SHP77 (cell line): ENCODE data around the gene WASHC2C.
"Not testable (repeated sequence)": the region's sequence is repeated elsewhere in the genome, so short reads cannot be mapped to it uniquely, and the experiment has no call there.

Experiments used
- DNase-seq, 2 experiments: peaks; one replicate each; lab custom pipeline; 2025; lab: John Stamatoyannopoulos, UW

WASHC2C gene

DNA sequence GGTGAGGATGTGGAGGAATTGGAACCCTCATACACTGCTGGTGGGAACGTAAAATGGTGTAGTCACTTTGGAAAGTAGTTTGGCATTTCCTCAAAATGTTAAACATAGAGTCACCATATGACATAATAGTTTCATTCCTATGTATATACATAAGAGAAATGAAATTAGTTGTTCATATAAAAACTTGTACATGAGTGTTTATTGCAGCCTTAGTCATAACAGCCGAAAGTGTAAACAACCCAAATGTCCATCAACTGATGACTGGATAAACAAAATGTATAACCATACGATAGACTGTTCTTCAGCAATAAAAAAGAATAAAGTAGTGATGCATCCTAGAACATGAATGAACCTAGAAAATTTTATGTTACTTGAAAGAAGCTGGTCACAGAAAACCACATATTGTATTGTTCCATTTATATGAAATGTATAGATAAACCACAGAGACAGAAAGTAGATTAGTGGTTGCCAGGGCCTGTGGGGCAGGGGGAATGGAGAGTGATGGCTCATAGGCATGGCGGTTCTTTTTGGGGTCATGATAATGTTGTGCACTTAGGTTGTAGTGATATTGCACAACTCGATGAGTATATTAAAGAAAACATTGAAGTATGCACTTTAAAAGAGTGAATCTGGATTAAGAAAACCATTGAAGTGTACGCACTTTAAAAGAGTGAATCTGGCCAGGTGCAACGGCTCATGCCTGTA lies 44.8 kb downstream of the WASHC2C start:
- DNase-seq, result not testable (repeated sequence)

DNA sequence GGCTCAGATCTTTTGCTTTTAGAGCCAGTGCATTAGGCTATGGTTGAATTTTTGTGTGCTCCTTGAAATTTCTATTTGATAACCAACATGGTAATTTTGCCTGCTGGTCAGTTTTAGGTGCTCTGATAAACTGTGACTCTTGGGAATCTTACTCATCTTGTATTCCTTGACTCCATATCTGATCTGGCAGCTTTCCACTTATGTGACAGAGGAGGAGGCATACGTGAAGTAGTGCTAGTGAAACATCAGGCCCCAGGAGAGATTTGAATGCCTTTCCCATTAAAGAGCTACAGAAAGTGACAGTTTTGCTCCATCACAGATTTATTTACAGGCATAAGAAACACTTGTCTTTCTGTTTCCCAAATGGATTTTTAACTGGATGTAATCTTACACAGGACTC lies 59.2 kb downstream of the WASHC2C start:
- DNase-seq, result not testable (repeated sequence)

- DNase-seq, result not testable (repeated sequence)
Observed at GRCh38 chr10:45787212-45787741, 60.2 kb downstream of the WASHC2C start.

DNA sequence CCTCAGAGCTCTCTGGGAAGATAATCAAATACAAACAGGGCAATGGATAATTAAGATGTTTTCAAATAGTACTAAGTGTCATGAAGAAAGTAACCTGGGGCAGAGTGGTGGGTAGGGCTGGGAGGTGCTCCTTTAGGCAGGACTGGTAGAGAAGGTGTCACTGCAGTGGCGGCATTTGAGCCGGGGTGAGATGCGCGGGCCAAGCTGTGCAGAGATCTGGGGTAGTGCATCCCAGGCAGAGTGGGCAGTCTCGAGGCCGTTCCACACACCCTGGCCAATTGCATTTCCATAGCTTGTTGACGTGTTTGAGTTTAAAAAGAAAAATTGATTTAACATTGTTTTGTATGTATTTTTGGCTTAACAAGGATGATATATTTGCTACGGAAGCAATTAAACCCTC lies 62.9 kb downstream of the WASHC2C start:
- not testable (repeated sequence) for DNase-seq

- DNase-seq, result not testable (repeated sequence)
Observed at GRCh38 chr10:45790694-45791426, 63.8 kb downstream of the WASHC2C start.

GRCh38 chr10:45794761-45795160 lies 67.7 kb downstream of the WASHC2C start:
- not testable (repeated sequence) for DNase-seq

DNA sequence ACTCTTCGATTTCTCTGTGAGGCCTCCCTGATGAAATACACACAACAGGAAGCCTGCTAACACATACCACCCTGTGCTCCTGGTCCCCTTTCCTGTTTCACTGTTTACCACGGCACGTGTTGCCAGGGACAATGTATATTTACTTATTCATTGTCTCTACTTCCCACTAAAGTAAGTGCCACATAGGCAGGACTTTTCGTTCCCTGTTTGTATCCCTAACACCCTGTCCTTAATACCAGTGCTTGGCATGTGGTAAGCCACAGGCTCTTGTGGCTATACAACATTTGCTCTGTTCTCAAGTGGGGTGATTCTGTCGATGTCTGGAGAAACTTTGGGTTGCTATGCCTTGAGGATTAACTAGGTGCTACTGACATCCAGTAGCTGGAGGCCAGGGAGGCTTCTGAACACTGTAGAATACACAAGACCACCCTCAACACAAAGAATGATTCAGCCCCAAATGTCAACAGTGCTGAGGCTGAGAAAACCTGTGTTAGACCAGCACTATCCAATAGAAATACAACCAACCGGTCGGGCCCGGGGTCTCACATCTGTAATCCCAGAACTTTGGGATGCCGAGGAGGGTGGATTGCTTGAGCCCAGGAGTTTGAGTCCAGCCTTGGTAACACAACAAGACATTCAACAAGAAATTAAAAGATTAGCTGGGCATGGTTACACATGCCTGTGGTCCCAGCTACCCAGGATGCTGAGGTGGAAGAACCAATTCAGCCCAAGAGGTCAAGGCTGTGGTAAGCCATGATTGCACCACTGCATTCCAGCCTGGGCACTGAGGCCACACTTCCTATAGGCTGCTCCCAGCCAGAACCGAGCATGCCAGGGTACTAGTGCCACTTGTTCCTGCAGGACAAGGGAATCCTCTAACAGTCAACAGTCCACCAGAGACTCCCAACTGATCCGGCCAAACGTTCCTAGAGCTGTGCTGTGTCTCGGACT lies 76.3 kb downstream of the WASHC2C start:
- not testable (repeated sequence) for DNase-seq

- not testable (repeated sequence) for DNase-seq
Observed at GRCh38 chr10:45804996-45805395, 77.9 kb downstream of the WASHC2C start.

GRCh38 chr10:45809837-45810236 lies 82.8 kb downstream of the WASHC2C start:
- DNase-seq, result no peak

GRCh38 chr10:45811075-45811474 lies 84.0 kb downstream of the WASHC2C start:
- DNase-seq, result no peak

DNA sequence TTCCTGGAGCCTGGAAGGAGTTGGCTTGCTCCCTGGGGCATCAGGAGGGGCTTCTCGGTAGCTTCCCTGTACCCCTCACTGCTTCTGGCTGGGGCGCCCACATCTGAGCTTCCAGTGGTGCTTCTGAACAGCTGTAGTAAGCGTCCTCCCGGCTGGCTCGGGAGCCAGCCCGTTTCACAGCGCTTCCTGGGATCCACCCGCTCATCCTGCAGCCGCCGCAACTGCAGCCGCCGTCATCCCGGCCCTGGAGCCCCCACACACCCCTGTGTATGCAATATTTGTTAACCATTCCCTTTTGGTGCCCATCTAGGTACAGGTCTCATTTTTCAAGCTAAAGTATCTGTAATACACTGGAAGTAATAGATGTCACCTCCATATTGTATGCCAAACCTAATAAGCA lies 85.9 kb downstream of the WASHC2C start:
- DNase-seq, result not testable (repeated sequence)

DNA sequence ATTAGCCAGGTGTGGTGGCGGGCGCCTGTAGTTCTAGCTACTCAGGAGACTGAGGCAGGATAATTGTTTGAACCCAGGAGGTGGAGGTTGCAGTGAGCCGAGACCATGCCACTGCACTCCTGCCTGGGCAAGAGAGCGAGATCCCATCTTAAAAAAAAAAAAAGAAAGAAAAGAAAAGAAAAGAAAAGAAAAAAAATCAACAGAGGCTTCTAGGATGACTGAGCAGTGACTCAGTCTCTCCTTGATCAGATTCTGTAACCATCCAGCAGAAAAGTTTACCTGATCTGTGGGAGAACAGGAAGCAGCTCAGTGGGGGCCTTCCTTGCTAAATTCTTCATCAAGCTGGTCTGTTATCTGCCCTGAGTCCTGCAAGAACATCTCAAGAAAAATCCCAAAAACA lies 87.1 kb downstream of the WASHC2C start:
- DNase-seq, result not testable (repeated sequence)

DNA sequence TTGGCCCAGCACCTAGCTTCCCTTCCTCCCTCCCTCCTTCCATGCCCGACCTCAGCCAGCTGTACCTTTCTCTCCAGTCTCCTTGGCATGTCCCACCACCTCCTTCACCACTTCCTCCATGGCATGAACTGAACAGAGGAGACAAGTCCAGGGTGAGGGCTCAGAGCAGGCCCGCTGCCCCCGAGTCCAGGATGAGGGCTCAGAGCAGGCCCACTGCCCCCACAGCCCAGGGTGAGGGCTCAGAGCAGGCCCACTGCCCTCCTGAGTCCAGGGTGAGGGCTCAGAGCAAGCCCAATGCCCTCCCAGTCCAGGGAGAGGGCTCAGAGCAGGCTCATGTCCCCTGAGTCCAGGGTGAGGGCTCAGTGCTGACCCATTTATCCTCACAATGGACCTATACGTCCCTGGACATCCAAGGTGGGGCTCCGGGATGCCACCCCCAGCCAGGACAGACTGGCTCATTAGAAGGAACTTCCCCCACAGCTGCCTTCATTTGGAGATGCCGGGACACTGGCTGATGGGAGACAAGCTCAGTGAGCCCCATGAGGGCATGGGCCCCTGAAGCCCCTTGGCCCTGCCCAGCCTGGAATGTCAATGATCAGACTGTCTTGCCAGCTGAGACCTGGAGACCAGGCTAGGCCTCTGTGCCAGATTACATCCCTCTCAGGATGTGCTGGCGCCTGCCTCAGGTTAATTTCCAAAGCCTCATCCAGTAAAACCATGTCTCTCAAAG lies 90.2 kb downstream of the WASHC2C start:
- no peak for DNase-seq

- no peak for DNase-seq
Observed at GRCh38 chr10:45817912-45818311, 90.8 kb downstream of the WASHC2C start.

GRCh38 chr10:45819552-45819951 lies 92.5 kb downstream of the WASHC2C start:
- DNase-seq, result no peak

DNA sequence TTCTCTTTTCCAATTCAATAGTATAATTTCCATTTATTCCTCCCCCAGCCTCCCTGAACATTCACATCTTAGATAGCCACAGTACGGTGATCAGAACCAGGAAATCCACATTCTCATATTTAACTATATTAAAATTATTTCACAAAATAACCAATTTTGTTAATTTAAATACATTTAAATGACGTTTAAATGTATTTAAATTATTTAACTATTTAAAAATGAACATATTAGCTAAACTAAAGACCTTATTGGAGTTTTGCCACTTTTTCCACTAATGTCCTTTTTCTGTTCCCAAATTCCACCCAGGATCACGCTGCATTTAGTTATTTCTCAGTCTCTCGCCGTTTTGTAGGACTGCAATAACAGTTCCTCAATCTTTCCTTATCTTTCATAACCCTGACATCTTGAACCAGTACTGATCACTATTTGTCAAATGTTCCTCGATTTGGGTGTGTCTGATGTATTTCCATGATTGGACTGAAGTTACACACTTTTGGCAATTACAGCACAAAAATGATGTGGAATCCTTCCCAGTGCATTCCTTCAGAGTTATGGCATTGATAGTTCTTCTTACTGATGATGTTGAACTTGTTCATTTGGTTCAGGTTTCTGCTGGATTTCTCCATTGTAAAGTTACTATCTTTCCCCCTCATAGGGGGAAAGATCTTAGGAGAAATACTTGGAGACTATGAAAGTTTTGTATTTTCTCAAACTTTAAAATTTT lies 93.2 kb downstream of the WASHC2C start:
- not testable (repeated sequence) for DNase-seq

- DNase-seq, result not testable (repeated sequence)
Observed at GRCh38 chr10:45822918-45823317, 95.9 kb downstream of the WASHC2C start.
